ENCODE data around the gene P2RY6. TPM values are rescaled to one million over a fixed set of nuclear protein-coding genes. Genes with fewer than 3 reads are reported as not detected.

Gene P2RY6
- total and polyA plus RNA-seq, 2 of the 4 experiments (the other 2 are of a cell fraction): 0.44 TPM; not detected in 1

- ChIA-PET CTCF (no interaction called here), POLR2A (ENCODE audit: unreplicated experiment) (no interaction called here)
- peak overlapping the region; percentile 5; the same call in 1 of the 2 replicates for H4K91ac ChIP-seq (ENCODE audit: insufficient read depth, low read depth, low read length)
- ATAC-seq (ENCODE audit: low read depth) (no peak), DNase-seq (no peak)
- no peak overlapping the region for H3K9ac ChIP-seq (ENCODE audit: low read depth, low read length)
- H4K5ac ChIP-seq (ENCODE audit: low read depth, low read length): no peak overlapping the region
- in situ Hi-C loops (cut with MboI; ENCODE audit: low sequenced_read_pairs) (no loop called here), intact Hi-C loops (cut with micrococcal nuclease) (no loop called here), dilution Hi-C loops (cut with HindIII; ENCODE audit: low sequenced_read_pairs, unreplicated experiment) (no loop called here)
- peak overlapping the region; percentile 86 for H3K14ac ChIP-seq (replicated peaks; ENCODE audit: low read depth, low read length)
- BruUV-seq (replicated peaks): no TSS peak
- peak overlapping the region; percentile 42; the same call in 1 of the 3 replicates for H2BK15ac ChIP-seq (ENCODE audit: low read depth, low read length)
- peak overlapping the region; percentile 60 for H2AK9ac ChIP-seq (replicated peaks; ENCODE audit: low read depth, low read length, poor library complexity)
- no peak overlapping the region for H3K56ac ChIP-seq (ENCODE audit: extremely low read depth, insufficient read depth, low read length)
- no peak overlapping the region; the same call in 1 of the 2 replicates for H2BK120ac ChIP-seq (ENCODE audit: low read depth, low read length)
- H3K4me2 ChIP-seq (ENCODE audit: low read depth, low read length): no peak overlapping the region
- peak overlapping the region; percentile 75; the same call in 1 of the 2 replicates for H2AK5ac ChIP-seq (ENCODE audit: low read depth, low read length)
- WGBS, 2 experiments (ENCODE audit: extremely low coverage in 2 of 2, insufficient read length in 1 of 2): 71% methylated on average over 1 of the region's 1 CpG; no CpG with 5 or more reads in 1 of the 2 experiments
- no peaks in the 10 kb centered on the region for H3K27me3 ChIP-seq (ENCODE audit: control insufficient read depth, insufficient read depth, low read length)
- H2AFZ ChIP-seq (replicated peaks; ENCODE audit: low read length, poor library complexity): no peak overlapping the region
- peak overlapping the region; percentile 75 for H3K4ac ChIP-seq (ENCODE audit: low read depth, low read length)
- no peak for TF ChIP-seq MAFK (IDR thresholded peaks at IDR 0.05; ENCODE audit: low read depth, low read length)
- peaks cover 62% of the 10 kb centered on the region for H3K4me1 ChIP-seq (ENCODE audit: control insufficient read depth, insufficient read depth, low read length)
- H2BK20ac ChIP-seq (ENCODE audit: low read depth, low read length): peak overlapping the region; percentile 29; the same call in 1 of the 2 replicates
- H3K79me1 ChIP-seq (ENCODE audit: low read depth in 1 of 2, low read length in 2 of 2): peaks cover 12 to 79% of the 10 kb centered on the region in 2 experiments; a peak in 3 of 4 replicates
- H3K23ac ChIP-seq (ENCODE audit: low read depth, low read length): peak overlapping the region; percentile 90
- H3K18ac ChIP-seq (ENCODE audit: low read depth, low read length): no peak overlapping the region
- H3K36me3 ChIP-seq (ENCODE audit: control insufficient read depth, insufficient read depth, low read length): peaks cover 18% of the 10 kb centered on the region; the same call in 1 of the 2 replicates
- H3K27ac ChIP-seq (ENCODE audit: insufficient read depth, low read length): no peak overlapping the region; the same call in 1 of the 2 replicates
- H3K9me3 ChIP-seq (ENCODE audit: control insufficient read depth, insufficient read depth, low read length): no peaks in the 10 kb centered on the region
- H4K20me1 ChIP-seq (ENCODE audit: insufficient read depth, low read length): peaks cover 81% of the 10 kb centered on the region
- H4K8ac ChIP-seq (ENCODE audit: low read depth in 2 of 2, low read length in 2 of 2): peak overlapping the region in 1 of 2 experiments; percentile 46; a peak in 2 of 4 replicates
- peak overlapping the region; percentile 75 for H2BK5ac ChIP-seq (ENCODE audit: low read depth, low read length, poor library complexity, severe bottlenecking)
- no peak overlapping the region for H3K4me3 ChIP-seq (ENCODE audit: insufficient read depth, low read depth, low read length)
- peaks cover 40% of the 10 kb centered on the region for H3K9me1 ChIP-seq (ENCODE audit: insufficient read depth, low read length)
Observed at GRCh38 chr11:73316422-73316821, 44.3 kb downstream of the P2RY6 start.

All from IMR-90 (cell line).